Pulmonary artery endothelial cell (primary cell): ENCODE measurements around the gene TAAR1. TPM values are rescaled to one million over a fixed set of nuclear protein-coding genes. Genes with fewer than 3 reads are reported as not detected.
"Not testable (repeated sequence)": the region's sequence is repeated elsewhere in the genome, so short reads cannot be mapped to it uniquely, and the experiment has no call there.

ENCODE experiments used
- DNase-seq: peaks from one replicate; pipeline ENCODE4 v3.0.0-alpha.2; 2011; ENCODE audit warnings: low read depth, low spot score
- total RNA-seq: library from RNA; depleted of rRNA; stranded (reverse); fragments of >200 nt; gene quantifications from 2 replicates; pipeline ENCODE4 v1.2.3, GENCODE V29; 2014

The TAAR1 gene
- total RNA-seq, 1 donor from 2014 or later: not detected

GRCh38 chr6:132663661-132664060 lies 4.7 kb upstream of the TAAR1 start:
- DNase-seq: no peak

GRCh38 chr6:132661906-132662305 lies 2.9 kb upstream of the TAAR1 start:
- no peak for DNase-seq

- DNase-seq: no peak
Observed at GRCh38 chr6:132651062-132651461, 7.9 kb downstream of the TAAR1 start.

GRCh38 chr6:132650429-132650828 lies 8.6 kb downstream of the TAAR1 start:
- DNase-seq: no peak

- DNase-seq: no peak
Observed at GRCh38 chr6:132648828-132649227, 10.2 kb downstream of the TAAR1 start.

GRCh38 chr6:132648356-132648755 lies 10.6 kb downstream of the TAAR1 start:
- DNase-seq: no peak

- DNase-seq: no peak
Observed at GRCh38 chr6:132643547-132643946, 15.4 kb downstream of the TAAR1 start.

- not testable (repeated sequence) for DNase-seq
Observed at GRCh38 chr6:132637135-132637534, 21.8 kb downstream of the TAAR1 start.

GRCh38 chr6:132635906-132636305 lies 23.1 kb downstream of the TAAR1 start:
- DNase-seq: not testable (repeated sequence)

- DNase-seq: not testable (repeated sequence)
Observed at GRCh38 chr6:132635288-132635687, 23.7 kb downstream of the TAAR1 start.

- no peak for DNase-seq
Observed at GRCh38 chr6:132634796-132635195, 24.2 kb downstream of the TAAR1 start.

GRCh38 chr6:132633362-132633761 lies 25.6 kb downstream of the TAAR1 start:
- DNase-seq: no peak

GRCh38 chr6:132624175-132624574 lies 34.8 kb downstream of the TAAR1 start, which contains the start of gene TAAR2:
Gene TAAR2, minus strand, starts transcription at chr6:132624275. Its CDS starts 0 bp downstream, at chr6:132624275.
- DNase-seq: no peak

GRCh38 chr6:132623106-132623845 lies 35.7 kb downstream of the TAAR1 start:
- no peak for DNase-seq

GRCh38 chr6:132616677-132617076 lies 42.3 kb downstream of the TAAR1 start:
- DNase-seq: no peak

GRCh38 chr6:132614554-132614953 lies 44.4 kb downstream of the TAAR1 start:
- no peak for DNase-seq

GRCh38 chr6:132612449-132613108 lies 46.4 kb downstream of the TAAR1 start:
- DNase-seq: no peak

GRCh38 chr6:132611616-132612015 lies 47.4 kb downstream of the TAAR1 start:
- no peak for DNase-seq

- DNase-seq: no peak
Observed at GRCh38 chr6:132607544-132608233, 51.3 kb downstream of the TAAR1 start.

- DNase-seq: no peak
Observed at GRCh38 chr6:132604635-132605152, 54.3 kb downstream of the TAAR1 start.

GRCh38 chr6:132600900-132601299 lies 58.1 kb downstream of the TAAR1 start:
- DNase-seq: not testable (repeated sequence)

GRCh38 chr6:132598473-132598872 lies 60.5 kb downstream of the TAAR1 start:
- no peak for DNase-seq
